MM.1S (cell line): ENCODE results near the gene PARD3.

ENCODE experiments used
- DNase-seq: peaks from one replicate; pipeline ENCODE4 v3.0.0-alpha.2; 2015
- H2AFZ ChIP-seq: fragments of 300-600 bp; sonication (generic); 2 replicates; pipeline ENCODE4 v1.6.0; 2016; ENCODE audit warnings: antibody characterized with exemption, low read length
- H3F3A ChIP-seq: fragments of 300-600 bp; sonication (generic); 2 replicates; pipeline ENCODE4 v1.6.1; 2016; ENCODE audit warnings: mild to moderate bottlenecking, antibody characterized with exemption, low read length, moderate library complexity, mixed read lengths; ENCODE audit not compliant: insufficient read depth
- H3K27ac ChIP-seq: fragments of 300-600 bp; sonication (generic); 2 replicates; pipeline ENCODE4 v1.5.1; 2016; ENCODE audit warnings: mild to moderate bottlenecking, low read length
- H3K27me3 ChIP-seq: fragments of 300-600 bp; sonication (generic); replicated peaks from 2 replicates; pipeline ENCODE4 v1.6.0; 2016; ENCODE audit warnings: low read length; ENCODE audit not compliant: insufficient read depth
- H3K36me3 ChIP-seq: fragments of 300-600 bp; sonication (generic); replicated peaks from 2 replicates; pipeline ENCODE4 v1.6.1; 2016; ENCODE audit warnings: mild to moderate bottlenecking, low read length, mixed read lengths; ENCODE audit not compliant: insufficient read depth
- H3K4me1 ChIP-seq: fragments of 300-600 bp; sonication (generic); 2 replicates; pipeline ENCODE4 v1.6.1; 2016; ENCODE audit warnings: low read length, mixed read lengths
- H3K4me2 ChIP-seq: fragments of 300-600 bp; sonication (generic); 2 replicates; pipeline ENCODE4 v1.6.0; 2016; ENCODE audit warnings: low read depth, low read length
- H3K4me3 ChIP-seq: fragments of 300-600 bp; sonication (generic); 2 replicates; pipeline ENCODE4 v1.5.1; 2016; ENCODE audit warnings: low read length, mixed read lengths
- H3K79me2 ChIP-seq: fragments of 300-600 bp; sonication (generic); 2 replicates; pipeline ENCODE4 v1.6.1; 2016; ENCODE audit warnings: mixed run types, low read length, mixed read lengths
- H3K9ac ChIP-seq: fragments of 300-600 bp; sonication (generic); 2 replicates; pipeline ENCODE4 v1.6.1; 2016; ENCODE audit warnings: low read length, mixed read lengths
- H3K9me2 ChIP-seq: fragments of 300-600 bp; sonication (generic); replicated peaks from 2 replicates; pipeline ENCODE4 v1.6.1; 2016; ENCODE audit warnings: mild to moderate bottlenecking, low read length, mixed read lengths; ENCODE audit not compliant: insufficient read depth
- H3K9me3 ChIP-seq: fragments of 300-600 bp; sonication (generic); replicated peaks from 2 replicates; pipeline ENCODE4 v1.6.1; 2016; ENCODE audit warnings: mild to moderate bottlenecking, low read length, mixed read lengths; ENCODE audit not compliant: insufficient read depth
- H4K20me1 ChIP-seq: fragments of 300-600 bp; sonication (generic); 2 replicates; pipeline ENCODE4 v1.6.1; 2016; ENCODE audit warnings: mild to moderate bottlenecking, low read length, moderate library complexity, mixed read lengths; ENCODE audit not compliant: insufficient read depth
- EZH2 ChIP-seq: fragments of 300-600 bp; sonication (generic); optimal IDR thresholded peaks from 2 replicates; pipeline ENCODE3; 2017; ENCODE audit warnings: low read depth, mild to moderate bottlenecking, antibody characterized with exemption, low read length, mixed read lengths
- EZH2phosphoT487 ChIP-seq: fragments of 300-600 bp; sonication (generic); IDR thresholded peaks from 2 replicates; pipeline ENCODE4 v1.6.1; 2018; ENCODE audit warnings: antibody characterized with exemption, low read length
- TF ChIP-seq, protein P1 (sequence below): fragments of 300-600 bp; sonication (generic); IDR thresholded peaks from 2 replicates; pipeline ENCODE4 v1.5.1; 2016; ENCODE audit warnings: antibody characterized with exemption, low read length, mixed read lengths

The PARD3 gene

DNA sequence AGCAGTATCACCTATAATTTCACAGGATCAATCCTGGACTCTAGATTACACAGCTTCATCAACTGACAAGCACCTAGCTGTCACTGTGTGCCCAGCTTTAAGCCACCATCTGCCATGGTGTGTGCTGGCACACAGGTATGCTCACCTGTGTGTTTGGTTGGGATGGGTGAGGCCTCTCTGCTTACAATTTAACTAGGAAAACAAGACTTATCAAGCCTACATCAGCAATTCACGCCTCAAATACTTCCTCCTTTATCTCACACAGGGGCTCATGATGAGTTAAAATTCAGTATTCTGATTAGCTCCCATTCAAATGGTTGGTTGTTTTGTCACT, 608.2 kb downstream of the PARD3 start:
- H3K9ac ChIP-seq, result no peak overlapping the region
- H3K9me3 ChIP-seq, result no peaks in the 10 kb centered on the region
- no peaks in the 10 kb centered on the region for H3K36me3 ChIP-seq
- no peak overlapping the region for H3K4me3 ChIP-seq
- H3K27ac ChIP-seq, result peak overlapping the region; percentile 87; the same call in 1 of the 2 replicates
- H4K20me1 ChIP-seq, result no peaks in the 10 kb centered on the region
- peaks cover 18% of the 10 kb centered on the region for H3F3A ChIP-seq
- H3K27me3 ChIP-seq, result no peaks in the 10 kb centered on the region
- H3K79me2 ChIP-seq, result no peaks in the 10 kb centered on the region
- 0 out of 2 replicates have a peak overlapping the region, but pooled peaks have one; percentile 49 for H3K4me2 ChIP-seq
- no peak overlapping the region for H2AFZ ChIP-seq
- peaks cover 30% of the 10 kb centered on the region for H3K4me1 ChIP-seq
- TF ChIP-seq, protein P1, sequence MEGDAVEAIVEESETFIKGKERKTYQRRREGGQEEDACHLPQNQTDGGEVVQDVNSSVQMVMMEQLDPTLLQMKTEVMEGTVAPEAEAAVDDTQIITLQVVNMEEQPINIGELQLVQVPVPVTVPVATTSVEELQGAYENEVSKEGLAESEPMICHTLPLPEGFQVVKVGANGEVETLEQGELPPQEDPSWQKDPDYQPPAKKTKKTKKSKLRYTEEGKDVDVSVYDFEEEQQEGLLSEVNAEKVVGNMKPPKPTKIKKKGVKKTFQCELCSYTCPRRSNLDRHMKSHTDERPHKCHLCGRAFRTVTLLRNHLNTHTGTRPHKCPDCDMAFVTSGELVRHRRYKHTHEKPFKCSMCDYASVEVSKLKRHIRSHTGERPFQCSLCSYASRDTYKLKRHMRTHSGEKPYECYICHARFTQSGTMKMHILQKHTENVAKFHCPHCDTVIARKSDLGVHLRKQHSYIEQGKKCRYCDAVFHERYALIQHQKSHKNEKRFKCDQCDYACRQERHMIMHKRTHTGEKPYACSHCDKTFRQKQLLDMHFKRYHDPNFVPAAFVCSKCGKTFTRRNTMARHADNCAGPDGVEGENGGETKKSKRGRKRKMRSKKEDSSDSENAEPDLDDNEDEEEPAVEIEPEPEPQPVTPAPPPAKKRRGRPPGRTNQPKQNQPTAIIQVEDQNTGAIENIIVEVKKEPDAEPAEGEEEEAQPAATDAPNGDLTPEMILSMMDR, result no peak
- TF ChIP-seq EZH2 (no peak), EZH2phosphoT487 (no peak)
- no peak for DNase-seq
- no peaks in the 10 kb centered on the region for H3K9me2 ChIP-seq

DNA sequence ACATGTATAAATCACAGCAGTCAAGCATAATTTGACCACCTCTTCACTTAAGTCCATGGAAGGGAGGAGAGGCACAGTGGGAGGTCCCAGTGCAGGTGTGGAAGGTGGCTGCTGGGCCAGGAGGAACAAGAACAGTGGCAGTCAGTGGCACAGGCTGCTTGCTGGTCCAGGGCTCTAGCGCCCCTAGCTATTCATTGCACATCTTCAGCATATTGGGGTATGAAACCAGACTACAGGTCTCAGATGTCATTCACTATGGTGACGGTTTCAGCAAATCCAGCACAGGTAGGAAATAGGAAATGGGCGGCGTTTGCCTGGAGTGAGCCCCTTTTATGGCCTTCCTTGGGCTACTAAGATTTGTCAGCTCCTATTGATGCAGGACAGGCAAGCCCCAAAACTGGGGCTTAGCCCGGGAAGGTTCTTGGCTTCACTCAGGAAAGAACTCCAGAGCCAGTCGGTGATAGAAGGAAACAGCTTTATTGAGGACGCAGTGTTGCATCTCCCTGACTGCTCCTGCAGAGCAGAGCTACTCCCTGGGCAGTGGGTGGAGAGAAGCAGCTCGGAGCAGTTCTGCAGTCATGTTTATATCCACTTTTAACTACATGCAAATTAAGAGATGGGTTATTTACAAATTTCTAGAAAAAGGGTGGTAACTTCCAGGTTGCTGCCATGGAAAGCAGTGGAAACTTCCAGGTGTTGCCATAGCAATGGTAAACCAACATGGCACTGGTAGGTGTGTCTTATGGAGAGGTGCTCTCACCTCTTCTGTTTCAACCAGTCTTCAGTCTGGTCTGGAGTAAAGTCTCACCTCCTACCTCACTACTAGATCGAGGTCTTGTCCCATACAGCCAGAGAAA, 608.8 kb downstream of the PARD3 start:
- peaks cover 30% of the 10 kb centered on the region for H3K4me1 ChIP-seq
- TF ChIP-seq EZH2 (no peak), EZH2phosphoT487 (no peak)
- TF ChIP-seq, protein P1, result peak; percentile 75
- H3K9me3 ChIP-seq, result no peaks in the 10 kb centered on the region
- DNase-seq, result peak; percentile 81
- H3K27me3 ChIP-seq, result no peaks in the 10 kb centered on the region
- H3K79me2 ChIP-seq, result no peaks in the 10 kb centered on the region
- peak overlapping the region; percentile 87 for H3K27ac ChIP-seq
- peak overlapping the region; percentile 49 for H3K4me2 ChIP-seq
- H3K9me2 ChIP-seq, result no peaks in the 10 kb centered on the region
- H4K20me1 ChIP-seq, result no peaks in the 10 kb centered on the region
- no peak overlapping the region for H2AFZ ChIP-seq
- peaks cover 18% of the 10 kb centered on the region for H3F3A ChIP-seq
- no peak overlapping the region for H3K4me3 ChIP-seq
- H3K36me3 ChIP-seq, result no peaks in the 10 kb centered on the region
- H3K9ac ChIP-seq, result peak overlapping the region; percentile 51

DNA sequence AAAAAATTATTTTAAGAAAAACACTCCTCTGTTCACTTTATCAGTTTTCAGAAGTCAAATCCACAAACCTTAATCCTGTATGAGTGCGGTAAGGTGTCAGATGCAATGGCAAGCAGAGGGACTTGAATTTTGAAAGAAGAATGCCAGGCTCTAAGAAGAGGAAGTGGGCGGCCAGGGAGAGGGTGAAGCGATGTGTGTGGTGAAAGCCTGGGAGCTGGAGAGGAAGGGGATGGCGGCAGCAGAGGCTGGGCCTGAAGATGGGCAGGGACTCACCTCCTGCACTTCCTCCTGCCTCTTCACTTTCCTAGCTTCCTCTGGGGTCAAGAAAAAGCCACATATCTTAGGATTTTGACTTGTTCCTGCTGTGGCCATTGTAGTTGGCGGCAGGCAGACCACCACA, 609.6 kb downstream of the PARD3 start:
- H3K9ac ChIP-seq, result peak overlapping the region; percentile 51
- no peak overlapping the region for H2AFZ ChIP-seq
- no peaks in the 10 kb centered on the region for H3K9me3 ChIP-seq
- peak; percentile 23 for DNase-seq
- H3K4me2 ChIP-seq, result peak overlapping the region; percentile 49; the same call in 1 of the 2 replicates
- no peak overlapping the region for H3K4me3 ChIP-seq
- H3K27me3 ChIP-seq, result no peaks in the 10 kb centered on the region
- H3K9me2 ChIP-seq, result no peaks in the 10 kb centered on the region
- TF ChIP-seq, protein P1, result no peak
- TF ChIP-seq EZH2phosphoT487 (no peak), EZH2 (no peak)
- peaks cover 30% of the 10 kb centered on the region for H3K4me1 ChIP-seq
- peaks cover 18% of the 10 kb centered on the region for H3F3A ChIP-seq
- no peaks in the 10 kb centered on the region for H3K79me2 ChIP-seq
- no peaks in the 10 kb centered on the region for H4K20me1 ChIP-seq
- H3K27ac ChIP-seq, result peak overlapping the region; percentile 87
- no peaks in the 10 kb centered on the region for H3K36me3 ChIP-seq
